GM19372 (cell line): ENCODE results near the gene ATP10D.
A peak's percentile ranks its signal among the peaks of the same experiment; 100 is the strongest.

ENCODE experiments used
- ATAC-seq: cut with Tn5 transposase; IDR thresholded peaks from one replicate; pipeline ENCODE4 v1.9.1; 2021; ENCODE audit warnings: mild to moderate bottlenecking, low read depth, moderate library complexity; ENCODE audit not compliant: unreplicated experiment

ATP10D gene

GRCh38 chr4:47572981-47573380 is 87.9 kb downstream of the ATP10D start:
- ATAC-seq, result no peak

- no peak for ATAC-seq
Observed at GRCh38 chr4:47577779-47578553, 92.9 kb downstream of the ATP10D start.

- ATAC-seq, result no peak
Observed at GRCh38 chr4:47579235-47579634, 94.2 kb downstream of the ATP10D start.

GRCh38 chr4:47590325-47590724 is 105.2 kb downstream of the ATP10D start:
- no peak for ATAC-seq

- ATAC-seq, result no peak
Observed at GRCh38 chr4:47597696-47598095, 112.6 kb downstream of the ATP10D start.

- ATAC-seq, result no peak
Observed at GRCh38 chr4:47598320-47598719, 113.2 kb downstream of the ATP10D start.

GRCh38 chr4:47598896-47599295 is 113.8 kb downstream of the ATP10D start:
- no peak for ATAC-seq

GRCh38 chr4:47606482-47606881 is 121.4 kb downstream of the ATP10D start:
- no peak for ATAC-seq

GRCh38 chr4:47612116-47613023 is 127.3 kb downstream of the ATP10D start:
- ATAC-seq, result no peak

- ATAC-seq, result no peak
Observed at GRCh38 chr4:47615385-47615784, 130.3 kb downstream of the ATP10D start.

GRCh38 chr4:47617607-47618006 is 132.5 kb downstream of the ATP10D start:
- ATAC-seq, result peak; percentile 75

- ATAC-seq, result no peak
Observed at GRCh38 chr4:47619691-47620090, 134.6 kb downstream of the ATP10D start.

GRCh38 chr4:47621181-47621580 is 136.1 kb downstream of the ATP10D start:
- ATAC-seq, result no peak

- ATAC-seq, result no peak
Observed at GRCh38 chr4:47624031-47624441, 139.0 kb downstream of the ATP10D start.

GRCh38 chr4:47631161-47631560 is 146.1 kb downstream of the ATP10D start:
- no peak for ATAC-seq

- no peak for ATAC-seq
Observed at GRCh38 chr4:47639531-47639930, 154.5 kb downstream of the ATP10D start.

GRCh38 chr4:47640911-47641310 is 155.8 kb downstream of the ATP10D start:
- no peak for ATAC-seq

GRCh38 chr4:47641755-47642154 is 156.7 kb downstream of the ATP10D start:
- no peak for ATAC-seq

- ATAC-seq, result no peak
Observed at GRCh38 chr4:47642191-47642830, 157.2 kb downstream of the ATP10D start.
